HL-60/S4 (cell line): Measurements from ENCODE around the gene B4GALT6.

ENCODE experiments used
- in situ Hi-C: fragments of 300-500 bp; cut with MboI; formaldehyde crosslinking; loops from 2 replicates; pipeline ENCODE4 v1.14.3; 2022; ENCODE audit warnings: low sequenced_read_pairs

The B4GALT6 gene

GRCh38 chr18:31694297-31694696, 9.9 kb upstream of the B4GALT6 start:
- in situ Hi-C loops, result no loop called here

- in situ Hi-C loops, result no loop called here
Observed at GRCh38 chr18:31688606-31689005, 4.2 kb upstream of the B4GALT6 start.

GRCh38 chr18:31686986-31687928, 2.9 kb upstream of the B4GALT6 start:
- in situ Hi-C loops, result no loop called here

GRCh38 chr18:31686572-31686971, 2.2 kb upstream of the B4GALT6 start:
- in situ Hi-C loops, result no loop called here

GRCh38 chr18:31685097-31686082, 1.0 kb upstream of the B4GALT6 start:
- in situ Hi-C loops, result no loop called here

DNA sequence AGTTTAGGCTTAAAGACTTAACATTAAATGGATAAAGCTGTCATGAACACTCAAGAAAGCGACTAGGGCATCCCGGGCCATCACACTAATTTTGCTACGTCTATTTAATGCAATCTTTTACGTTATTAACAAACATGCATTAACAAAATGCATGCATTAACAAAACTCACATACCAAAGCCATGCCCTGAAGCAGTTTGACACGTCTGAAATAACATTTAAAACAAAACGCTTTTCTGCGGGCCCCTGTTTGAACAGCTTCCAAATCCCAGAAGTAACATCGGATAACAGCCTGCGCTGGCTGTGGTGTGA, 458 bp downstream of the B4GALT6 start:
- in situ Hi-C loops, result no loop called here

GRCh38 chr18:31683106-31683505, 1.3 kb downstream of the B4GALT6 start:
- in situ Hi-C loops, result no loop called here

GRCh38 chr18:31680831-31681568, 3.4 kb downstream of the B4GALT6 start:
- in situ Hi-C loops, result no loop called here

DNA sequence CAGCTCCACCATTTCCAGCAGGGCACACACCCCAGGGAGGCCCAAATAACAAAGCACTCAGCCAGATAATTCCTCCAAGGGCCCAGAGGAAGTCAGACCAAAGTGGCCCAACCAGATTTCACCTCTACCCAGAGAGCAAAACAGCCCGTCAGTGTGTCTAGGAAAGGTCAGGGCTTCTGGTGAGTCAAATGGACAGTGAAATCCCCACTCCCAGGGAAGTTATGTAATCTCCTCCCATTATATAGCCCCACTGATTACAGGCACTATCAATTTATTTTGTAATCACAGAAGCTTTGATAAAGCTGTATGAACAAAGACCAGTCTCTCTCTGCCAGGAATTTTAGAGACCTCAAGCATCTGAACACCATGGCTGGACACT, 4.0 kb downstream of the B4GALT6 start:
- in situ Hi-C loops, result no loop called here

DNA sequence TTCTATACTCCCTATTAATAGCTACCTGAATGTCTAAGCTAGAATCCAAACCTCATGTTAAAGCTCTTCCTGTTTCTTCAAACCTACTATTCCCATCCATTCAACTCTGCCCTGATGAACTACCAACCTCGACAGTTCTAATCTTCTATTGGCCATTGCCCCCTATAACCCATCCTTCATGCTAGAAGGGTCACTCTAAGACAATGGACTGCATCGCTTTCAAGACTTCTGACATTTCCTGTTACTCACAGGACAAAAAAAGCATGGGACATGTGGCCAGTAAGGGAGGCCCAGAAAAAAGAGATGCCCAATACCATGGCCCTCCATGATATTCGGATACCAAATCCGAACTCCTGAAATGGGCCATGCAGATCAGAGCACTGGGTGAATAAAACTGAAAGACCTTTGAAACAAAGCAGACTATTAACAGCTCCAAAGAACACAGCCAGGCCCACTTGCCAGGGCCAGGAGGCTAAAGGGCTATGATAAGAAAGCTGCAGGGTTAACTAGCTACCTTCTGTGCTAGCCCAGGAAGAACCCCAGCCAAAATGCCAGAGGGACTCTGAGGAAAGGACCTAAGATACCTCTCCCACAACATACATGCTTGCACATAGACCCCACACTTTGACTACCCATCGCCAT, 4.5 kb downstream of the B4GALT6 start:
- in situ Hi-C loops, result no loop called here

- in situ Hi-C loops, result no loop called here
Observed at GRCh38 chr18:31679133-31679742, 5.1 kb downstream of the B4GALT6 start.

DNA sequence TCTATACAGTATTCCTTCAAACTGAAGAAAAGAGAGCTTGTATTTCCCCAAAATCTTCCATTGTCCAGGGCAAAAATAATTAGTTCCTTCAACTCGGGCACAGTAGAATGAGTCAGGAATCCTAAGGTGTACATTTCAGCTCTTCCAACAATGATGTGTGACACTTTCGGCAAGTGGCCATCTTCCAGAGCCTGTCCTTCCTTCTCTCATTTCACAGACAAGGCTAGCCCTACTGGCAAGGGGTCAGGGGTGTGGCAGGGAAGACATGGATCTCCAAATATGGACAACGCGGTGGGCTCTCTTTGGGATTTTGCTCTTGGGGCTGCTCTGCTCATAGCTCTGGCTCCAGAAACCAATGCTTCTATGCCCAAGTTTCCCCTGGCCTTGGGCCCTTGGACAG, 6.0 kb downstream of the B4GALT6 start:
- in situ Hi-C loops, result no loop called here

DNA sequence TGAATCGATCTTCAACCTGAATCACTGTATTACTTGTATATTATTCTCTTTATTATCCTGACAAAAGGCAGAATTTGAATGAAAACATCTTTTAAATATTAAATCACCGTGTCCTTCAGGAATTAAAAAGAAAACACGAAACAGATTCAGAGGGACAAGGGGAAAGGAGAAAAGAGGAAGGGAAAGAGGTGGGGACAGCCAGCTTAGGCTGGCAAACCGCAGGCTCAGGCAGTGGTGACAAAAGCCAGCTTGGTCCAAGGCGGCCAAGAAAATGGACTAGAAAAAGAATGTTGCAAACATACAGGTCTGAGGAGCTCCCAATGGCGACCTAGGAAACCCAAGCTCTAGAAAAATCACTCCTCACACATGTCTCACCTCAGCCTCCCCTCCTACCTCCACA, 6.8 kb downstream of the B4GALT6 start:
- in situ Hi-C loops, result no loop called here

GRCh38 chr18:31675404-31675803, 9.0 kb downstream of the B4GALT6 start:
- in situ Hi-C loops, result no loop called here

GRCh38 chr18:31672628-31673135, 11.7 kb downstream of the B4GALT6 start:
- in situ Hi-C loops, result no loop called here

- in situ Hi-C loops, result no loop called here
Observed at GRCh38 chr18:31671951-31672350, 12.4 kb downstream of the B4GALT6 start.

DNA sequence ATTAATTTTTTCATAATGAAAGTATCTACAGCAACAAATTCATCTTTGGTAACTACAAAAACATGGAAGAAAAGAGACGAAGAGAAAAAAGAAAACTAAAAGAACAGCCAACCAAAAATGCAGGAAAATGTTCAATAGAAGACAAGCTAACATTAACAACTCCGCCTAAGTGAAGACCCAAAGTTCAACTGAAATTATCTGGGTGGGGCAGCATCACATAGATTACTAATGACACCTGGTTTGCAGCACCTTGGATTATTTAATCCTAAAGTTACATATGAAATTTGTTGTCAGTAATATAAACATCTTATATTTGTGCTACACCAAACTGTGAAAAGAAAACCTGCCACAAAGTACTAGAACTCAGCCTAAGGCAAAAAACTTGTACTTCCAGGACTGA, 14.8 kb downstream of the B4GALT6 start:
- in situ Hi-C loops, result no loop called here

- in situ Hi-C loops, result no loop called here
Observed at GRCh38 chr18:31667185-31667584, 17.2 kb downstream of the B4GALT6 start.

GRCh38 chr18:31666055-31666454, 18.3 kb downstream of the B4GALT6 start:
- in situ Hi-C loops, result no loop called here

- in situ Hi-C loops, result no loop called here
Observed at GRCh38 chr18:31664101-31664500, 20.3 kb downstream of the B4GALT6 start.
